ENCODE measurements around the gene KRTAP21-1.
"Not testable (repeated sequence)": the region's sequence is repeated elsewhere in the genome, so short reads cannot be mapped to it uniquely, and the experiment has no call there.

Gene KRTAP21-1

DNA sequence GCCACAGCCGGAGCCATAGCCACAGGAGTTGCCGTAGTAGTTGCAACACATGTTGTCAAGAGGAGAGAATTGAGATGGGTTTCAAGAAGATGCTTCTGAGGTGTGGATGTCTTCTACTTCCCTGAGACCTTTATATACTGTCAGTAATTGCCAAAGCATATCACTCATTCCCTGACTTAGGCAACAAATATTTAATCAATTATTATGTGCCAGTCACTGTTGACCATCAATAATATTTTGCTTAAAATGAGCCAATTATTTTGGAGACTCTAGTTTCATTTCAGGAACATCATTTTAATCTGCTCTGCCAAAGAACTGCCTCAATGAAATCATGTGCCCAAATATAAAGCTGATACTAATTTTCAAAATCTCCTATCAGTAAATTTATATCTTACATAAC lies at the start of gene KRTAP21-1:
Gene KRTAP21-1, minus strand, starts transcription at position 101 of the 400 bp plus-strand sequence. Its CDS starts 50 bp downstream, at position 51.
- H3K9me3 ChIP-seq (ENCODE audit: control insufficient read depth, insufficient read depth, low read length); H3K27me3 ChIP-seq (ENCODE audit: control insufficient read depth, insufficient read depth, low read length); H3K36me3 ChIP-seq (ENCODE audit: control insufficient read depth, insufficient read depth, low read length); DNase-seq (ENCODE audit: low read depth, low spot score); H3K27ac ChIP-seq (ENCODE audit: low read length); H3K4me1 ChIP-seq (ENCODE audit: control insufficient read depth, insufficient read depth, low read length); H3K4me3 ChIP-seq (ENCODE audit: low read length): not testable (repeated sequence)
- no CpG with 5 or more reads among the region's 2 CpGs for WGBS (ENCODE audit: insufficient coverage, insufficient read length)

DNA sequence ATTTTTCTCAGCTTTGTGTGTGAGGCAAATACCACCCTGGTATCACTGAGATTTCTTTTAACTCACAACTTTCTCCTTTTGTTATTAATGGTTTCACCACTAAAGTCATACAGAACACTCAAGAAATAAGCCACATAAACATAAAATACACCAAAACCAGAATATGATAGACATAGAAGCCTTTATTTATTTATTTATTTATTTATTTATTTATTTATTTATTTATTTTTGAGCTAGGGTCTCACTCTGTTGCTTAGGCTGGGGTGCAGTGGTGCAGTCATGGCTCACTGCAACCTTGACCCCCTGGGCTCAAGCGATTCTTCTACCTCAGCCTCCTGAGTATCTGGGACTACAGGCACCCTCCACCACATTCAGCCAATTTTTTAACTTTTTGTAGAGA lies 45.4 kb upstream of the KRTAP21-1 start:
- H3K27me3 ChIP-seq (ENCODE audit: control insufficient read depth, insufficient read depth, low read length): no peaks in the 10 kb centered on the region

DNA sequence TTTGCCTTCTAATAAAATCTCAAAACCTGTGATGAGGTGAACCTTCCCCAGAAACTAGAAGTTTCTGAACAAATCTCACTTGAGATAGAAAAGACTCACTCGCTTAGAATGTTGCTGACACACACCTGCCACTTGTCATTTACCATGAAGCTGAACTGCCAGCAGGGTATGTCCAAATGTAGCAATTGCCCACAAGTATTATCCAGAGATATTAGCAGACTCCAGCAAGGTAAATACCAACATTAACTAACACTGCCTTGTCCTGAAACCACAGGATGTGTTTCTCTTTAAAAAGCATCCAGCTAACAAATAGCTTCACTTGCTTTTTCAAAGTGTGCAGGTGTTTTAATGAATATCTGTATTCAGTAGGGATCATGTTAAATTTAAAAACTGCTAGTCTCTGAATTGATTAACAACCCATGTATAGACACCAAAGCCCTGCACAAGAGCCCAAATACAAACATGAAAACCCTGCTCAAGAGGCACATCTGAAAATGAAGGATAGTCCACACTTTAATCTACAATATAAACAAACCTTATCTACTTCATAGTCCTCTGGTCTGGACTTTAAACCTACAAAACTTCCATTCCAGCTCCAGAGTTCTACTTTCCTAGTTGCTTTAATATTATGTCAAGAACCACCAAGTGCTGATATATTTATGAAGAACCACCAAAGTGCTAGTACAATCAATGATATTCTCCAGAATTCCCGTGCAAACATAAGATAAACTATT lies 38.5 kb upstream of the KRTAP21-1 start:
- DNase-seq (ENCODE audit: low read depth, low spot score): no peak
- Histone ChIP-seq H3K36me3 (ENCODE audit: control insufficient read depth, insufficient read depth, low read length) (no peaks in the 10 kb centered on the region), H3K27me3 (ENCODE audit: control insufficient read depth, insufficient read depth, low read length) (no peaks in the 10 kb centered on the region), H3K4me1 (ENCODE audit: control insufficient read depth, insufficient read depth, low read length) (no peaks in the 10 kb centered on the region), H3K4me3 (ENCODE audit: low read length) (no peak overlapping the region), H3K9me3 (ENCODE audit: control insufficient read depth, insufficient read depth, low read length) (peaks cover 3% of the 10 kb centered on the region), H3K27ac (ENCODE audit: low read length) (no peak overlapping the region)
- WGBS (ENCODE audit: insufficient coverage, insufficient read length): no CpG with 5 or more reads among the region's 2 CpGs

More for the DNA sequence above, 45.4 kb upstream of the KRTAP21-1 start:
- H3K36me3 ChIP-seq (ENCODE audit: control insufficient read depth, insufficient read depth, low read length): no peaks in the 10 kb centered on the region
- no CpG with 5 or more reads among the region's 1 CpG for WGBS (ENCODE audit: insufficient coverage, insufficient read length)
- H3K9me3 ChIP-seq (ENCODE audit: control insufficient read depth, insufficient read depth, low read length): peaks cover 2% of the 10 kb centered on the region
- DNase-seq (ENCODE audit: low read depth, low spot score): no peak
- H3K4me3 ChIP-seq (ENCODE audit: low read length): no peak overlapping the region
- no peaks in the 10 kb centered on the region for H3K4me1 ChIP-seq (ENCODE audit: control insufficient read depth, insufficient read depth, low read length)
- no peak overlapping the region for H3K27ac ChIP-seq (ENCODE audit: low read length)

DNA sequence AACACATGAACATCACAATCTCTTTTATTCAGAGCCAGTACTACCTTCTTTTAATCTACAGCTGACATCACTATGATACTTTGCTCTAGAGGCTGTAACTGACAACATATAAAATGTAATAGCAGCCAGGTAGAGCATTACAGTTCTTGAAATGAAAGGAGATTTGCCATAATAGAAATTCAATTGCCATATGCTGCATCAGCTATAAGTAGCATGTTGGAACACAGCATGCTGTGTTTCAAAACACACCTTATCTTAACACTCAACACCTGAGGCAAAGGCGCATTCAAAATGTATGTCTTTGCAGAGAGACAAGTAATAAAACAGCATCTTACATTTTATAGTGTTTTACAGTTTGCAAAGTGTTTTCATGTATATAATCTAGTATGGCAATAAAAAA lies 24.0 kb upstream of the KRTAP21-1 start:
- no CpG with 5 or more reads among the region's 1 CpG for WGBS (ENCODE audit: insufficient coverage, insufficient read length)
- Histone ChIP-seq H3K36me3 (ENCODE audit: control insufficient read depth, insufficient read depth, low read length) (no peaks in the 10 kb centered on the region), H3K4me3 (ENCODE audit: low read length) (no peak overlapping the region), H3K27me3 (ENCODE audit: control insufficient read depth, insufficient read depth, low read length) (no peaks in the 10 kb centered on the region), H3K9me3 (ENCODE audit: control insufficient read depth, insufficient read depth, low read length) (peaks cover 4% of the 10 kb centered on the region), H3K4me1 (ENCODE audit: control insufficient read depth, insufficient read depth, low read length) (no peaks in the 10 kb centered on the region), H3K27ac (ENCODE audit: low read length) (no peak overlapping the region)
- no peak for DNase-seq (ENCODE audit: low read depth, low spot score)

DNA sequence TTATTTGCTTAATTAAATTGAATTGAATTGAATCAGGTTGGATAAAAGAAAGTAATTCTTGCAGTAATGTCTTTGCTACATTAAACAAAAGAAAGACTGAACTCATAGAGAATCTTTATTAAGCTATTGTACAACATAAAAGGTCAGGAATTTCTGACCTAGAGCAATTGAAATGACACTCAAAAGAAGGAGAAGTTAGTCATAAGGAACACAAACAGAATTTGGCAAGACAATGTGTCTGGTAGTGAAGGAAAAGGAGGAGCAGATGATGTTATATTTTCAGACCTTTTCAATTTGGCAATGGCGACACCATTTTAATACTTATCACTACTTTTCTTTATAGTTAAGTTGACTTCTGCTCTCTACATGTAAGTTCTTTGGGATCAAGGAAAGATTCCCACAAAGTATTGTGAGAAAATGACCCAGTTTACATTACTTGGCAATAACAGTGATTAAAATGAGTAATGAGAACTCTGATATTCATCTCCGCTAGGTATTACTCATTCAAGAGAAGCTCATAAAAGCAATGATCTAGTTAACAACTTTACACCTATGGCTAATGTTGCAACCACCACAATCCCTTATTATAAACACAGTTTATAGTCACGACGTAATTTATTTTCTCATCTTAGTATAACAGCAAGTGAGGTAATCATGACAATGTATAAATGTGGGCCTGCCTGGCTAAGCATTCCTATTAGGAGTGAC lies 14.7 kb upstream of the KRTAP21-1 start:
- no peaks in the 10 kb centered on the region for H3K27me3 ChIP-seq (ENCODE audit: control insufficient read depth, insufficient read depth, low read length)
- WGBS (ENCODE audit: insufficient coverage, insufficient read length): no CpG with 5 or more reads among the region's 4 CpGs

DNA sequence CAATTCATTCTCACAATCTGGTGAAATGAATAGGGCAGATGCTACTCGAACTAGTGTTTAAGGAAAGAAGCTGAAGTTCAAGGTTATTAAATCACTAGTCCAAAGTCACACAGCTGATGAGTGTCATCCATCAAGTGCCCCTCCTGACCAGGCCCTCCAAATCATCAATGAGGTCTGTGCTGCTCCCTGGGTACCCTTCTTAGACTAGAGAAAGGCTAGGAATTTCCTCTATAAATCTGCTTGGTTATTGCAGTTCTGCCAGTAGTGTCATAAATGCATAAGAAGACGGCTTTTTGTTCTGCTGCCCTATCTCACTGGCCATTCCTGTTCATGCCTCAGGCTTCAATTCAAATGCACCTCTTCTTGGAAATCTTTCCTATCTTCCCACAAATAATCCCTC lies 5.5 kb upstream of the KRTAP21-1 start:
- Histone ChIP-seq H3K27ac (ENCODE audit: low read length) (no peak overlapping the region), H3K27me3 (ENCODE audit: control insufficient read depth, insufficient read depth, low read length) (no peaks in the 10 kb centered on the region), H3K9me3 (ENCODE audit: control insufficient read depth, insufficient read depth, low read length) (peaks cover 9% of the 10 kb centered on the region), H3K4me1 (ENCODE audit: control insufficient read depth, insufficient read depth, low read length) (no peaks in the 10 kb centered on the region), H3K36me3 (ENCODE audit: control insufficient read depth, insufficient read depth, low read length) (no peaks in the 10 kb centered on the region), H3K4me3 (ENCODE audit: low read length) (no peak overlapping the region)
- no CpG with 5 or more reads among the region's 2 CpGs for WGBS (ENCODE audit: insufficient coverage, insufficient read length)
- DNase-seq (ENCODE audit: low read depth, low spot score): no peak

More for the DNA sequence above, 14.7 kb upstream of the KRTAP21-1 start:
- H3K36me3 ChIP-seq (ENCODE audit: control insufficient read depth, insufficient read depth, low read length): no peaks in the 10 kb centered on the region
- no peaks in the 10 kb centered on the region for H3K4me1 ChIP-seq (ENCODE audit: control insufficient read depth, insufficient read depth, low read length)
- peaks cover 8% of the 10 kb centered on the region for H3K9me3 ChIP-seq (ENCODE audit: control insufficient read depth, insufficient read depth, low read length)
- no peak overlapping the region for H3K27ac ChIP-seq (ENCODE audit: low read length)
- DNase-seq (ENCODE audit: low read depth, low spot score): no peak
- no peak overlapping the region for H3K4me3 ChIP-seq (ENCODE audit: low read length)

DNA sequence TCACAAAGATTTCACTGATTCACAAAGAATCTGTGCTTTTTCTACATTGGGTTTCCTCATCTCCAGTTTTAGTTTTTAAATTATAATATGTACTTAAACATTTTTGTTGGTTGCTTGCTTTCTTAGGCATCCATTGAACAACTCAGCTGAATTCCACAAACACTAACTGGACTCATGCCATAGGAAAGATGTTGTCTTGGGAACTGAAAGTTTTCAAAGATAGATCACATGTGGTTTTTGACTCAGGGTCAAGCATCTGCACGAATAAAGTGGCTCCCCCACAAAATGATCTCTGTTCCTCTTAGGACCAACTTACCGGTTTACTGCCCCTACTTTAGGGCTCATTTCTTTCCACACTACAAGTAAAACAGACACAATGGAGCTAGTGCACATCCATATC lies 3.1 kb upstream of the KRTAP21-1 start:
- Histone ChIP-seq H3K9me3 (ENCODE audit: control insufficient read depth, insufficient read depth, low read length) (peaks cover 10% of the 10 kb centered on the region), H3K27me3 (ENCODE audit: control insufficient read depth, insufficient read depth, low read length) (no peaks in the 10 kb centered on the region), H3K27ac (ENCODE audit: low read length) (no peak overlapping the region), H3K4me3 (ENCODE audit: low read length) (no peak overlapping the region), H3K36me3 (ENCODE audit: control insufficient read depth, insufficient read depth, low read length) (no peaks in the 10 kb centered on the region), H3K4me1 (ENCODE audit: control insufficient read depth, insufficient read depth, low read length) (no peaks in the 10 kb centered on the region)
- no CpG with 5 or more reads among the region's 2 CpGs for WGBS (ENCODE audit: insufficient coverage, insufficient read length)
- DNase-seq (ENCODE audit: low read depth, low spot score): no peak

DNA sequence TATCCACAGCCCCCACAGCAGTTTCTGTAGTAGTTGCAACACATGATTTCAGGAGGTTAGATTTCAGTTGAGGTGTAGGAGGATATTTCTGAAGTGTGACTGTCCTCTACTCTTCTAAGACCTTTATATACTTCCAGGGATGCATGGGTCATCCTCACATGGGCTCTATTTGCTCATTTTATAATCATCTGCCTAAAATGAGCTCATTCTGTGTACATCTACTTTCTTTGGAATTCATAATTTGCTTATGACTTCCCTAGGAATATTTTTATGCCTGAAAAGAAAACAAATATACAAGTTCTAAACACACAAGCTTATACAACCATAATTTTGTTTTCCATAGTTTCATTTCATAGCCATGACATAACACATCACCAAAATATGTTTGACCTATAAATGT lies 8.1 kb downstream of the KRTAP21-1 start, which contains the start of gene KRTAP21-2:
Gene KRTAP21-2, minus strand, starts transcription at position 101 of the 400 bp plus-strand sequence. Its CDS starts 57 bp downstream, at position 44.
- Histone ChIP-seq H3K4me1 (ENCODE audit: control insufficient read depth, insufficient read depth, low read length) (no peaks in the 10 kb centered on the region), H3K36me3 (ENCODE audit: control insufficient read depth, insufficient read depth, low read length) (no peaks in the 10 kb centered on the region), H3K9me3 (ENCODE audit: control insufficient read depth, insufficient read depth, low read length) (peaks cover 7% of the 10 kb centered on the region), H3K27ac (ENCODE audit: low read length) (no peak within 1 kb of the TSS), H3K27me3 (ENCODE audit: control insufficient read depth, insufficient read depth, low read length) (no peaks in the 10 kb centered on the region), H3K4me3 (ENCODE audit: low read length) (no peak within 1 kb of the TSS)
- no peak for DNase-seq (ENCODE audit: low read depth, low spot score)

DNA sequence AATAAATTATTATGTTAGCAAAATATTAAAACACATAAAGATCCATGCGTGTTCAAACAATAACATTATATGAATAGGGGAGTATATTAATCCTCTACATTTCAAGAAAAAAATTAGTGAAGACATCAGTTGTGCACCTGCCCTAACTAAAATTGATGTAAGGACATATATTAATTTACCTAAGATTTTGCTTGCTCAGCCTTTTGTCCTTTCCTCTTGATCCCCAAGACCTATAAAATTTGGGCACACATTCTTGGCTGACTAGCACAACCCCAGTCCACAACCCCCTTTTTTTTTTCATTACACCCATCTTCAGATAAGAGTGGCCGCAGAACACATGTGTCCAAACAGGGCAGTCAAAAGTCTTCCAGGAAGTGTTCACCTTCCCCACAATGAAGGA lies 14.8 kb downstream of the KRTAP21-1 start:
- no peak overlapping the region for H3K27ac ChIP-seq (ENCODE audit: low read length)
- no peaks in the 10 kb centered on the region for H3K27me3 ChIP-seq (ENCODE audit: control insufficient read depth, insufficient read depth, low read length)
- no peak overlapping the region for H3K4me3 ChIP-seq (ENCODE audit: low read length)
- DNase-seq (ENCODE audit: low read depth, low spot score): no peak
- no peaks in the 10 kb centered on the region for H3K36me3 ChIP-seq (ENCODE audit: control insufficient read depth, insufficient read depth, low read length)
- H3K4me1 ChIP-seq (ENCODE audit: control insufficient read depth, insufficient read depth, low read length): no peaks in the 10 kb centered on the region
- peaks cover 6% of the 10 kb centered on the region for H3K9me3 ChIP-seq (ENCODE audit: control insufficient read depth, insufficient read depth, low read length)
- no CpG with 5 or more reads among the region's 2 CpGs for WGBS (ENCODE audit: insufficient coverage, insufficient read length)

DNA sequence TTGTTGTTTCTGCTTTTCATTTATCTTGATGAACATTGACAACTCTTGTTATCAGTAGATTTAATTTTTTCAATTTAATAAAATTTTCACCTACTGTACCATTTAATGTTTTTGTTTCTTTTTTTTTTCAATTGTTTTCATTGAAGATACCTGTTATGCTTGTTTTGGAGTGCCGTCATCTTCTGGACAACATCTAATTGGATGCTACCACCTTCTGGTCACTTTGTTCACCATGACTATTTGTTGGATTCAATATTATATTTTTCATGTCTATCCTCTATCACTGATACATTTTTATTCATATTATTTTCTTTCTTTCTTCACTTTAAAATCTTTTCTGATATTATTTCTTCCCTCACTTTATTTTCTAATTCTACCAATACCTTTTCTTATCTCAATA lies 22.2 kb downstream of the KRTAP21-1 start:
- no peak for DNase-seq (ENCODE audit: low read depth, low spot score)
- Histone ChIP-seq H3K27me3 (ENCODE audit: control insufficient read depth, insufficient read depth, low read length) (no peaks in the 10 kb centered on the region), H3K4me3 (ENCODE audit: low read length) (no peak overlapping the region), H3K9me3 (ENCODE audit: control insufficient read depth, insufficient read depth, low read length) (peaks cover 2% of the 10 kb centered on the region; the same call in 1 of the 2 replicates), H3K4me1 (ENCODE audit: control insufficient read depth, insufficient read depth, low read length) (no peaks in the 10 kb centered on the region), H3K27ac (ENCODE audit: low read length) (no peak overlapping the region), H3K36me3 (ENCODE audit: control insufficient read depth, insufficient read depth, low read length) (no peaks in the 10 kb centered on the region)
- WGBS (ENCODE audit: insufficient coverage, insufficient read length): no CpG with 5 or more reads among the region's 1 CpG
